Esophagus muscularis mucosa (tissue), 4 donors: ENCODE data around the gene TNNT3.

Experiments
- EP300 ChIP-seq: sonication (generic); formaldehyde crosslinking; IDR thresholded peaks from one replicate; pipeline ENCODE4 v1.6.1; 2017; ENCODE audit warnings: antibody characterized with exemption
- POLR2A ChIP-seq: fragments of 450-650 bp; IDR thresholded peaks from one replicate; pipeline ENCODE4 v1.6.1; 2017; ENCODE audit warnings: antibody characterized with exemption, moderate library complexity, mild to moderate bottlenecking, low read depth
- TF ChIP-seq, protein P1 (sequence below), 3 experiments: fragments of 200-600 bp in 2 of 3; fragments of 450-650 bp in 1 of 3; sonication (generic) in 2 of 3; IDR thresholded peaks; one replicate each; pipeline ENCODE4 v1.5.1; 2017 to 2019; ENCODE audit warnings: antibody characterized with exemption in 3 of 3, mild to moderate bottlenecking in 2 of 3, moderate library complexity in 1 of 3

DNA sequence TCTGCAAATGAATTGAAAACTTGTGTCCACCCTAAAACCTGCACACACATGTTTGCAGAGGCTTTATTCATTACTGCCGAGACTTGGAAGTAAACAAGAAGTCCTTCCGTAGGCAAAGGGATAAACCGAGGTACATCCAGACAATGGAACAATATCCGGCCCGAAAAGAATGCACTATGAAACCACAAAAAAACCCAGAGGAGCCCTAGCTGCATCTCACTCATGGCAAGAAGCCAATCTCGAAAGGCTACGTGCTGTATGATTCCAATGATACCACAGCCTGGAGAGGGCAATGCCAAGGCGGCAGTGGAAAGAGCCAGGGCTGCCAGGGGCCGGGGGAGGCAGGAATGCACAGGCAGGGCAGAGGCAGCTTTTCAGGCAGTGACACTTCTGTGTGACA lies 24.5 kb downstream of the TNNT3 start:
- TF ChIP-seq, protein P1, sequence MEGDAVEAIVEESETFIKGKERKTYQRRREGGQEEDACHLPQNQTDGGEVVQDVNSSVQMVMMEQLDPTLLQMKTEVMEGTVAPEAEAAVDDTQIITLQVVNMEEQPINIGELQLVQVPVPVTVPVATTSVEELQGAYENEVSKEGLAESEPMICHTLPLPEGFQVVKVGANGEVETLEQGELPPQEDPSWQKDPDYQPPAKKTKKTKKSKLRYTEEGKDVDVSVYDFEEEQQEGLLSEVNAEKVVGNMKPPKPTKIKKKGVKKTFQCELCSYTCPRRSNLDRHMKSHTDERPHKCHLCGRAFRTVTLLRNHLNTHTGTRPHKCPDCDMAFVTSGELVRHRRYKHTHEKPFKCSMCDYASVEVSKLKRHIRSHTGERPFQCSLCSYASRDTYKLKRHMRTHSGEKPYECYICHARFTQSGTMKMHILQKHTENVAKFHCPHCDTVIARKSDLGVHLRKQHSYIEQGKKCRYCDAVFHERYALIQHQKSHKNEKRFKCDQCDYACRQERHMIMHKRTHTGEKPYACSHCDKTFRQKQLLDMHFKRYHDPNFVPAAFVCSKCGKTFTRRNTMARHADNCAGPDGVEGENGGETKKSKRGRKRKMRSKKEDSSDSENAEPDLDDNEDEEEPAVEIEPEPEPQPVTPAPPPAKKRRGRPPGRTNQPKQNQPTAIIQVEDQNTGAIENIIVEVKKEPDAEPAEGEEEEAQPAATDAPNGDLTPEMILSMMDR (IDR thresholded peaks at IDR 0.05), result no peak
- no peak for TF ChIP-seq EP300
- no peak for TF ChIP-seq POLR2A
